WTC11 (cell line): ENCODE measurements around the gene CHAC1. TPM values are rescaled to one million over a fixed set of nuclear protein-coding genes. Genes with fewer than 3 reads are reported as not detected.

Experiments
- ATAC-seq: fragments of 200-7000 bp; cut with Tn5 transposase; 2 replicates; pipeline ENCODE4 v1.10.0; 2021; ENCODE audit warnings: mild to moderate bottlenecking, moderate library complexity
- CTCF ChIA-PET: fragments of 300-600 bp; sonication (Branson Sonifier 250); formaldehyde crosslinking; loops from one replicate; lab custom pipeline; 2021; ENCODE audit warnings: antibody characterized with exemption; lab: Charles Lee
- POLR2A ChIA-PET: fragments of 350-600 bp; sonication (Branson Sonifier 250); formaldehyde crosslinking; loops from one replicate; lab custom pipeline; 2021; ENCODE audit warnings: antibody characterized with exemption; lab: Charles Lee
- DNase-seq: peaks from one replicate; pipeline ENCODE4 v3.0.0; 2021; ENCODE audit warnings: low spot score
- H3K27ac Mint-ChIP-seq: 2 replicates; pipeline ENCODE4 v1.8.0; 2021; ENCODE audit warnings: mixed read lengths
- H3K27me3 Mint-ChIP-seq: 2 replicates; pipeline ENCODE4 v1.8.0; 2021; ENCODE audit warnings: low read depth, mild to moderate bottlenecking, moderate library complexity, mixed read lengths
- H3K36me3 Mint-ChIP-seq: 2 replicates; pipeline ENCODE4 v1.8.0; 2021; ENCODE audit warnings: mixed read lengths
- H3K4me1 Mint-ChIP-seq: 2 replicates; pipeline ENCODE4 v1.8.0; 2022; ENCODE audit warnings: mixed read lengths
- H3K4me3 Mint-ChIP-seq: 2 replicates; pipeline ENCODE4 v1.8.0; 2021; ENCODE audit warnings: mild to moderate bottlenecking, moderate library complexity, mixed read lengths
- H3K9me3 Mint-ChIP-seq: 2 replicates; pipeline ENCODE4 v1.8.0; 2021; ENCODE audit warnings: mixed read lengths
- CBFB ChIP-seq: sonication (generic); formaldehyde crosslinking; IDR thresholded peaks from 2 replicates; pipeline ENCODE4 v1.8.1; 2022; ENCODE audit warnings: mild to moderate bottlenecking, low read depth, missing genetic modification reagents
- CREB1 ChIP-seq: sonication (generic); formaldehyde crosslinking; IDR thresholded peaks from 2 replicates; pipeline ENCODE4 v1.8.0; 2023; ENCODE audit warnings: mild to moderate bottlenecking, missing genetic modification reagents
- MLX ChIP-seq: sonication (generic); formaldehyde crosslinking; IDR thresholded peaks from 2 replicates; pipeline ENCODE4 v1.8.1; 2023; ENCODE audit warnings: mild to moderate bottlenecking, missing genetic modification reagents, moderate library complexity
- MYBL2 ChIP-seq: sonication (generic); formaldehyde crosslinking; IDR thresholded peaks from 2 replicates; pipeline ENCODE4 v1.8.1; 2023; ENCODE audit warnings: mild to moderate bottlenecking, moderate library complexity, missing genetic modification reagents
- NR1H2 ChIP-seq: sonication (generic); formaldehyde crosslinking; IDR thresholded peaks from 2 replicates; pipeline ENCODE4 v1.9.0; 2021; ENCODE audit warnings: mild to moderate bottlenecking, moderate library complexity, missing genetic modification reagents
- RELA ChIP-seq: sonication (generic); formaldehyde crosslinking; IDR thresholded peaks from 2 replicates; pipeline ENCODE4 v1.8.1; 2022; ENCODE audit warnings: missing genetic modification reagents, mild to moderate bottlenecking, borderline replicate concordance
- SMAD3 ChIP-seq: sonication (generic); formaldehyde crosslinking; IDR thresholded peaks from 2 replicates; pipeline ENCODE4 v1.8.0; 2022; ENCODE audit warnings: missing genetic modification reagents, mild to moderate bottlenecking, borderline replicate concordance
- ZBTB21 ChIP-seq: sonication (generic); formaldehyde crosslinking; IDR thresholded peaks from 2 replicates; pipeline ENCODE4 v1.8.1; 2023; ENCODE audit warnings: mild to moderate bottlenecking, missing genetic modification reagents, borderline replicate concordance
- ZNF121 ChIP-seq: sonication (generic); formaldehyde crosslinking; IDR thresholded peaks from 2 replicates; pipeline ENCODE4 v1.8.0; 2023; ENCODE audit warnings: missing genetic modification reagents
- ZNF317 ChIP-seq: sonication (generic); formaldehyde crosslinking; IDR thresholded peaks from 2 replicates; pipeline ENCODE4 v1.8.1; 2023; ENCODE audit warnings: low read depth, mild to moderate bottlenecking, moderate library complexity, missing genetic modification reagents, borderline replicate concordance
- ZNF512 ChIP-seq: sonication (generic); formaldehyde crosslinking; IDR thresholded peaks from 2 replicates; pipeline ENCODE4 v1.8.1; 2022; ENCODE audit warnings: missing genetic modification reagents, borderline replicate concordance
- total RNA-seq: library from RNA; stranded (reverse); gene quantifications from 3 replicates; pipeline ENCODE4 v1.2.3, GENCODE V29; 2021
- TF ChIP-seq, protein P1 (sequence below): sonication (generic); formaldehyde crosslinking; conservative IDR thresholded peaks from 2 replicates; pipeline ENCODE4 v1.8.1; 2022; ENCODE audit warnings: mild to moderate bottlenecking, missing genetic modification reagents
- TF ChIP-seq, protein P2 (sequence below): fragments of 250-450 bp; sonication (Bioruptor Pico); conservative IDR thresholded peaks from 2 replicates; pipeline ENCODE4 v1.9.0; 2021; ENCODE audit warnings: mild to moderate bottlenecking
- TF ChIP-seq, protein P3 (sequence below): sonication (generic); formaldehyde crosslinking; IDR thresholded peaks from 2 replicates; pipeline ENCODE4 v1.8.0; 2023; ENCODE audit warnings: missing genetic modification reagents
- TF ChIP-seq, protein P4 (sequence below): sonication (generic); formaldehyde crosslinking; IDR thresholded peaks from 2 replicates; pipeline ENCODE4 v1.8.0; 2023; ENCODE audit warnings: mild to moderate bottlenecking, missing genetic modification reagents

CHAC1 gene
- total RNA-seq, 1 experiment from 2014 or later: 31.0 TPM

DNA sequence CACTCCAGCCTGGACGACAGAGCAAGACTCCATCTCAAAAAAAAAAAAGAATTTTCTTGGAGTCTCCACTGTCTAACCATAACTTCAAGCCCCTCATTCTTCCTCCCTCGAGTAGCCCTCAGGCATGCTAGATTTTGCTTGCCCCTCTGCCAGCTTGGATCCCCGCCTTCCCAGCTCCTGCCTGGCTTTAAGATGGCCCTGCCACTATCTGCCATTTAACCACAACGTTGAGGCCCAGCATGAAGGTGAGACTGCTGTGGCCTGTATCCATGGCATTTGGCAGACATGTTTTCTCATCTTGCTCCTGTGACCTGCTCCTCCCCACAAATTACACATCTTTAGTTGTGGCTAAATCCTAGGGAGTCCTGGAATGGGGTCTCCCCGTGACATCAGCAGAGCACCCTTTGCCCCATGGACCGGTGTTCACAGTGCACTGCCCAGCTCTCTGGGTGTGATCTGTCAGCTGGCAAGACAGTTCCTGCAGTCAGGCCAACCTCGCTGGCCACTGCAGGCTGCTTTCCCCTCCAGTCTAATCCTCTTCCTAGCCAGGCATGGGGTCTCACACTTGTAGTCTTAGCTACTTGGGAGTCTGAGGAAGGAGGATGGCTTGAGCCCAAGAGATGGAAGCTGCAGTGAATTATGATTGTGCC is 48.6 kb upstream of the CHAC1 start:
- TF ChIP-seq RELA (no peak), MYBL2 (CRISPR knock-in tag) (no peak), CREB1 (CRISPR knock-in tag) (no peak), ZNF317 (CRISPR knock-in tag) (no peak), ZNF121 (CRISPR knock-in tag) (no peak), MLX (CRISPR knock-in tag) (no peak), ZBTB21 (CRISPR knock-in tag) (no peak), NR1H2 (no peak), SMAD3 (no peak), ZNF512 (CRISPR knock-in tag) (no peak), CBFB (CRISPR knock-in tag) (no peak)
- TF ChIP-seq, protein P1, sequence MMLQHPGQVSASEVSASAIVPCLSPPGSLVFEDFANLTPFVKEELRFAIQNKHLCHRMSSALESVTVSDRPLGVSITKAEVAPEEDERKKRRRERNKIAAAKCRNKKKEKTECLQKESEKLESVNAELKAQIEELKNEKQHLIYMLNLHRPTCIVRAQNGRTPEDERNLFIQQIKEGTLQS: no peak
- TF ChIP-seq, protein P2, sequence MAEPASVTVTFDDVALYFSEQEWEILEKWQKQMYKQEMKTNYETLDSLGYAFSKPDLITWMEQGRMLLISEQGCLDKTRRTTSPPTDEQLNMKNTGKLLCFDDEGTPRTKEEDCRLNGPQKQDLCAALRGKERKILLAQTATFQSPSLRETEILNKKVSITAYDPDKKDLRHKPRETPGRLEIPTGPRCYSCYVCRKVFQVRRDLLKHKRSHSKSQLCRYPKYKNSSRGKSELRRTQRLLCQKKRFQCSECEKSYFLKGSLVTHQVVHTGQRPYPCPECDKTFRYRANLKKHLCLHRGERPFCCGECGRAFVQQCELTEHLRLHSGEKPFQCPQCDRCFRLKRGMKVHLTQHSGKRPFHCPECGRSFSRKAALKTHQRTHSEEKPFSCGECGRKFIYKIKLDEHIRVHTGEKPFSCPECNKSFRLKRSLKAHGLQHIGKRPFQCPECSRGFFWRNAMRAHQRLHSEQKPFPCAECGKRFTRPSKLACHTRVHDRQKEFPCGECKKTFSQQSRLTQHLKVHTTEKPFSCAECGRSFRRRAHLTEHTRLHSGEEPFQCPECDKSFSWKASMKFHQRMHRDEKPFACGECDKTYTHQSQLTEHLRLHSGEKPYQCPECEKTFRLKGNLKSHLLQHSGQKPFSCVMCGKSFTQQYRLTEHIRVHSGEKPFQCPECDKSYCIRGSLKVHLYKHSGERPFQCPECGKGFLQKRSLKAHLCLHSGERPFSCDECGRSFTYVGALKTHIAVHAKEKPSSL (CRISPR knock-in tag): no peak
- TF ChIP-seq, protein P3, sequence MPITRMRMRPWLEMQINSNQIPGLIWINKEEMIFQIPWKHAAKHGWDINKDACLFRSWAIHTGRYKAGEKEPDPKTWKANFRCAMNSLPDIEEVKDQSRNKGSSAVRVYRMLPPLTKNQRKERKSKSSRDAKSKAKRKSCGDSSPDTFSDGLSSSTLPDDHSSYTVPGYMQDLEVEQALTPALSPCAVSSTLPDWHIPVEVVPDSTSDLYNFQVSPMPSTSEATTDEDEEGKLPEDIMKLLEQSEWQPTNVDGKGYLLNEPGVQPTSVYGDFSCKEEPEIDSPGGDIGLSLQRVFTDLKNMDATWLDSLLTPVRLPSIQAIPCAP (CRISPR knock-in tag): no peak
- TF ChIP-seq, protein P4, sequence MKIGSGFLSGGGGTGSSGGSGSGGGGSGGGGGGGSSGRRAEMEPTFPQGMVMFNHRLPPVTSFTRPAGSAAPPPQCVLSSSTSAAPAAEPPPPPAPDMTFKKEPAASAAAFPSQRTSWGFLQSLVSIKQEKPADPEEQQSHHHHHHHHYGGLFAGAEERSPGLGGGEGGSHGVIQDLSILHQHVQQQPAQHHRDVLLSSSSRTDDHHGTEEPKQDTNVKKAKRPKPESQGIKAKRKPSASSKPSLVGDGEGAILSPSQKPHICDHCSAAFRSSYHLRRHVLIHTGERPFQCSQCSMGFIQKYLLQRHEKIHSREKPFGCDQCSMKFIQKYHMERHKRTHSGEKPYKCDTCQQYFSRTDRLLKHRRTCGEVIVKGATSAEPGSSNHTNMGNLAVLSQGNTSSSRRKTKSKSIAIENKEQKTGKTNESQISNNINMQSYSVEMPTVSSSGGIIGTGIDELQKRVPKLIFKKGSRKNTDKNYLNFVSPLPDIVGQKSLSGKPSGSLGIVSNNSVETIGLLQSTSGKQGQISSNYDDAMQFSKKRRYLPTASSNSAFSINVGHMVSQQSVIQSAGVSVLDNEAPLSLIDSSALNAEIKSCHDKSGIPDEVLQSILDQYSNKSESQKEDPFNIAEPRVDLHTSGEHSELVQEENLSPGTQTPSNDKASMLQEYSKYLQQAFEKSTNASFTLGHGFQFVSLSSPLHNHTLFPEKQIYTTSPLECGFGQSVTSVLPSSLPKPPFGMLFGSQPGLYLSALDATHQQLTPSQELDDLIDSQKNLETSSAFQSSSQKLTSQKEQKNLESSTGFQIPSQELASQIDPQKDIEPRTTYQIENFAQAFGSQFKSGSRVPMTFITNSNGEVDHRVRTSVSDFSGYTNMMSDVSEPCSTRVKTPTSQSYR: no peak
- ChIA-PET CTCF (interaction anchor here (0.6 to 7.8 kb wide), 41 partner anchors 8 to 1163 kb away, joined by 3 to 101 read pairs (median 5); partner anchors contain the start of genes CHAC1, DLL4, NUSAP1 and OIP5), POLR2A (interaction anchor here (0.6 to 1.0 kb wide), 3 partner anchors 37 to 140 kb away, joined by 3 to 4 read pairs (median 3); no protein-coding TSS in a partner anchor)
- DNase-seq (no peak), ATAC-seq (no peak)
- Mint-ChIP-seq H3K27ac (0 out of 2 replicates have a peak overlapping the region, but pooled peaks have one; percentile 27), H3K27me3 (no peaks in the 10 kb centered on the region), H3K4me3 (no peak overlapping the region), H3K4me1 (peaks cover 3% of the 10 kb centered on the region; the same call in 1 of the 2 replicates), H3K9me3 (no peaks in the 10 kb centered on the region), H3K36me3 (peaks cover 23% of the 10 kb centered on the region)
